Superior temporal gyrus (tissue), 1 donor: ENCODE measurements around the gene NOTCH4.
"Not testable (repeated sequence)": the region's sequence is repeated elsewhere in the genome, so short reads cannot be mapped to it uniquely, and the experiment has no call there.

Experiments
- DNase-seq: peaks from one replicate; pipeline ENCODE4 v3.0.0-alpha.2; 2016; ENCODE audit errors: extremely low spot score

NOTCH4 gene

GRCh38 chr6:32223258-32224235 is at the start of gene NOTCH4:
NOTCH4 (minus strand) TSS chr6:32224067; CDS start chr6:32223928, 139 bp downstream.
- DNase-seq, result no peak

DNA sequence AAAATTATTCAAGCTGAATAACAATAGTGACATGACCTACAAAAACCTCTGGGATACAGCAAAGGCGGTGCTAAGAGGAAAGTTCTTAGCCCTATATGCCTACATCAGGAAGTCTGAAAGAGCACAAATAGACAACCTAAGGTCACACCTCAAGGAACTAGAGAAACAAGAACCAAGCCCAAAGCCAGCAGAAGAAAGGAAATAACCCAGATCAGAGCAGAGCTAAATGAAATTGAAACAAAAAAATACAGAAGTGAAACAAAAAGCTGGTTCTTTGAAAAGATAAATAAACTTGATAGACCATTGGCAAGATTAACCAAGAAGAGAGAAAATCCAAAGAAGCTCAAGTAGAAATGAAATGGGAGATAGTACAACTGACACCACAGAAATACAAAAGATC is 47.6 kb upstream of the NOTCH4 start:
- DNase-seq, result no peak

DNA sequence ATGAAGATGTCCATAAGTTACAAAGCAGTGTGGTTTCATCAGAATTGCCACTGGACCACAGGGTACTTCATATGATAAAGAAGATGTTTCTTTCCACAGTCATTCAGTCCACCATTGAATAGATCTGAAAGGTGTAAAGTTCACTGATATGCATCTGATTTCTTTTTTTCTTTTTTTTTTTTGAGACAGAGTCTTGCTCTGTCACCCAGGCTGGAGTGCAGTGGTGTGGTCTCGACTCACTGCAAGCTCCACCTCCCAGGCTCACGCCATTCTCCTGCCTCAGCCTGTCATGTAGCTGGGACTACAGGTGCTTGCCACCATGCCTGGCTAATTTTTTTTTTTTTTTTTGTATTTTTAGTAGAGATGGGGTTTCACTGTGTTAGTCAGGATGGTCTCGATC is 44.6 kb upstream of the NOTCH4 start:
- DNase-seq, result not testable (repeated sequence)

DNA sequence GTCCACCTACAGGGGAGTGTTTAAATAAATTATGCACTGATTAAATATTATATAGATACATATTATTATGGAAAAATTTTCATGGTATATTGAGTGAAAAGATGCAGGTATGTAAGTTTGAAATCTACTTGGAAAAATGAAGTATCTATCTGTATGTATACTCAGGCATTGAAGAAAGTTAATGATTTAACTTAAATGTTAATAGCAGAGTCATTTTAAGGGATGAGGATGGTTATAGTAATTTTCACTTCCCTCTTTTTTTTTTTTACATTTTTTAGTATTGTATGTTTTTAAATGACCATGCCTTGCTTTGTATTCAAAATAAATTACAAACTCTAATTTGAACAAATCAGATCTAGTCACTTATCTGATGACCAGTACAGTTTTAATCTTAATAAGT is 43.2 kb upstream of the NOTCH4 start:
- DNase-seq, result no peak

GRCh38 chr6:32257262-32257661 is 33.4 kb upstream of the NOTCH4 start:
- DNase-seq, result not testable (repeated sequence)

DNA sequence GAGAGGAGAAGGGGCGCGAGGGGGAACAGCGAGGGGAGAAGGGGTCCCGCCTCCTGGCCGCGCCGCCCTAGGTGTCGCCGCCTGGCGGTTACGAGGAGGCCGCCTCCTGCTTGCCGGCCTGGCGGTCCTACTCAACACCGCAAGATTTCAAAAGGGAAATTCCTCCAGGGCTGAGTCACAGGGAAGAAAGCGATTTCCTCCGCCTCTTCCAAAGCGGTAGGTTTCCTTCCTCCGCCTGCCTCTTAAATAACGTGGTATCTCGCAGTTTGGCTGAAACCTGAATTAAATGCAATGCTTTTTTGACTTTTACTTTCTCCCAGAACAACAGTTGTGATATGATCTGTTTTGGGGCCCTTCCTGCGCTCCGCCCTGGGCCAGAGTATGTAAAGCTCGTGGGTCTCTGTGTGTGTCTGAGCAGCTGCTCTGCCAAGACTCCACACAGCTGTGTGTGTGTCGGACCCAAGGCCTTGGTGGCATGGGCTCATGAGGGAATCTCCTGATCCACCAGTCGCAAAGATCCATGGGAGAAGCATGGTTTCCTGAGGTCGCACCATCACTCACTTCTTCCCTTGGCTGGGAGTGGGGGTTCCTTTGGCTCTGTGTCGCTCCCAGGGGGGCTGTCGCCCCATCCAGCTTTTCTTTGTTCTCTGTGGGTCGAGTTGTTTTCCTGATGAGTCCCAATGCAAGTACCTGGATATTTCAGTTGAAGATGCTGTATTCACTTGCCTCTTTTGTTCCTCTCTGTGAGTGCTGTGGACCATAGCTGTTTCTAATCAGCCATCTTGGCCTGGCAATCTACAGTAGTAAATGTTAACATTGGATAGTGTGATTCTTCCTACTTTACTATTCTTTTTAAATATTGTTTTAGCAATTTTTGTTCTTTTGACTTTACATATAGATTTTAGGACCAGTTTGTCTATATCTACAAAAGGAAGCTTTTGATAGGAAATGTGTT is 31.6 kb upstream of the NOTCH4 start:
- peak; percentile 68 for DNase-seq

DNA sequence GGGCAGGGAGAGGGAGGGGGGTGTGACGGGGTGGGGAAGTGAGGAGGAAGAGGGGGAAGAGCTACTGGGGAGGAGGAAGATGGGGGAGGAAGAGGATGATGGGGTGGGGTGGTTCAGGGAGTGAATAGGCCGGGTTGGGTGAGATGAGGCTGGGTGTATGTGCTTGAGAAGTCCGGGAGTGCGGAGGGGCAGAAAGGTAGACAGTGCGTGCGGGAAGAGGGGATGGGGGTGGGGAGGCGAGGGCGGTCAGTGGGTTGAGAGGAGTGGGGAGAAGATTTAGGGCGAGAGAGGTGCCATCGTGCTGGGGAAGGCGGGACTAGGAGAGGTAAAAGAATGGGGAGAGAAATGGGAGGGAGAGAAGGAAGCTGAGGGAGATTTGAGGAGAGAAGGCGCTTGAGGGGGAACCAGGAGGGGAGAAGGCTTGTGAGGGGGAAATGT is 30.9 kb upstream of the NOTCH4 start:
- DNase-seq, result no peak

DNA sequence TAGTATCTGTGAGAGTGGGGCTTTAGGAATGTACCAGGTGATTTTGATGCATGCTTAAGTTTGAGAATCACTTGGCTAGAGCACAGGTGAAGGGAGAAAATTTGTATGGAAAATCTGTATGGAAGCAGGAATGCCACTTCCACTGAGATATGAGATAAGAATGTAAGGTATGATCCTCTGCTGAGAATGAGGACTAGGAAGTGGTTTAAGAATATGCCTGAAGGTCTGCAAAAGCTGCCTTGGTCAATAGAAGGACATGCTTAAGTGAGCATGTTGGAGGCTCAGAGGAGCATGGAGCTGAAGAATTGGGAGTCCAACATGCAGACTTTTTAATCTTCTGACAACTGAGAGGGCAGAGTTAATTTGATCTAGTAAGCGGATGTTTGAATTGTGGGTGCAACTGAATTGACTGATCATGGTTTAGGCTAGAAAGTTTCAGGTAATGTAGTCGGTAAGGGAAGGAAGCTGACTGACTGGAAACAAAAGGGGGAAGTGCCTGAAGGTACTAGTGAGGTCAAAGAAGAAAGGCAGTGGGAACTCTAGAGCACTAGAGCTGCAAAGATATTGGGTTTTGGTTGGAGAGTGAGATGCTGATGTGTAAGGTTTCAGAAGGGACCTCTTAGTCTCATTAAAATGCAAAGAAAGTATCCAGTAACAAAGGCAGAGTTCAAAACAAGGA is 28.6 kb upstream of the NOTCH4 start:
- DNase-seq, result no peak

GRCh38 chr6:32249262-32249661 is 25.4 kb upstream of the NOTCH4 start:
- no peak for DNase-seq

DNA sequence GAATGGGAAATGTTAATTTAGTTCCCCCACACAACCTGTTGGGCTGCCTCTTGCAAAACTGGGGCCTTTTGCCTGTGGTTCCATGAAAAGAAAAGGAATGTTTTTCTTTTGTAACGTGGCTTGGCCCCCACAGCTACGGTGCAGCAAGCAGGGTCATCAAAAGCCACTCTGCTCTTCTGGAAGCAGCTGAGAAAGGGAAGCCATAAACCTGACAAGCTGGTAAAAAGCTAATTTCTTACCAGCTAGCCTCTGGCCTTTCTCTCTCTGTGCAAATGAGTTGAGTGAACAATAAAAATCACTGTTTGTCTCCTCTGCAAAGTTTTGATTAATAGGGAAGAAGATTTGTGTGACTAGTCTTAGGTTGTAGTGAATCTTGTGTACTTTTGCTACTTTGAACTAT is 23.5 kb upstream of the NOTCH4 start:
- DNase-seq, result no peak

- DNase-seq, result peak; percentile 87
These were observed 21.1 kb upstream of the NOTCH4 start for GRCh38 chr6:32244946-32245398.

DNA sequence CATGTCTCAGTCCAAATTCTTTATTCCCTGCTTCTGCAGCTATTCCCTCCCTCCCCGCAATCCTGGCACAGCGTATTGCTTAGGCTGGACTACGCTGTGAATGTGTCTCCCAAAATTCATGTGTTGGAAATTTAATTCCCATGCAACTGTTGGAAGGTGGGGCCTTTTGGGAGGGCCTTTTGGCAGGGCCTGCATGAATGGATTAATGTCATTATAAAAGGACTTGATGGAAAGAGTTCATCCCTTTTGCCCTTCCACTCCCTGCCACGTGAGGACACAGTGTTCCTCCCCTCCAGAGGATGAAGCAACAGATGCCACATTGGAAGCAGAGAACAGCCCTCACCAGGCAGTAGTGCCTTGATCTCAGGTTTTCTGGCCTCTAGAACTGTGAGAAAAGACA is 20.4 kb upstream of the NOTCH4 start:
- no peak for DNase-seq

- not testable (repeated sequence) for DNase-seq
These were observed 18.5 kb upstream of the NOTCH4 start for GRCh38 chr6:32242318-32242813.

DNA sequence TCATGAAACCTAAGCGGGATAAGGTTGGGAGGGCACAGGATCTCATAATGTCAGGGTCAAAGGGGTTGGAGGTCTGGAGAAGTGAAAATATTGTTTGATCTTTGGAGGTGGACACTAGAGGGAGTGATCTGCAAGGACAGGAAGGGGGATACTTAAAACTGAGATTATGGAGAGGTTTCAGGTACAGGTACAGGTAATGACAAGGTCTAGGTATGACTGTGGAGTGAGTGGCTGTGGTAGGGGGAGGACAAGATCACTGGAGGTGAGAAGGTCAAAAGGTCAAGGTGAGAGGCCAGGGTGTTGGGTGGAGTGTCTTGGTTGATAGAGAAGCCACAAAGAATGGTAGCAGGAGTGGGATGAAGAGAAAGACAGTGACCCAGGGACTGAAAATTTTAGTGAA is 16.8 kb upstream of the NOTCH4 start:
- DNase-seq, result no peak

- DNase-seq, result no peak
These were observed 15.6 kb upstream of the NOTCH4 start for GRCh38 chr6:32239462-32239861.

- no peak for DNase-seq
These were observed 11.1 kb upstream of the NOTCH4 start for GRCh38 chr6:32234934-32235333.

DNA sequence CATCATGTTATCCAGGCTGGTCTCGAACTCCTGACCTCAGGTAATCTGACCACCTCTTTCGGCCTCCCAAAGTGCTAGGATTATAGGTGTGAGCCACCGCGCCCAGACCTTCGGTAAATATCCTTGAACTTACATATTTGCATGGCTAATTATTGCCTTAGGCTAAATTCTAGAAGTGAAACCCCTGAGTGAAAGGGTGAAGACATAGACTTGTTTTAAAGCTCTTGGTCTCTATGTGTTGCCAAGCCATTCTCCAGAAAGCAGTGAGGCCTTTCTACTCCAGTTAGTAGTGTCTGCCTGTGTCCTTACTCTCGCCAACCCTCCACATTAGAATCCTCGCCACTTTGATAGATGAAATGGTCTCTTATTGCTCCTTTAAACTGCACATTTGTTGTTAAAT is 2.6 kb upstream of the NOTCH4 start:
- DNase-seq, result no peak

DNA sequence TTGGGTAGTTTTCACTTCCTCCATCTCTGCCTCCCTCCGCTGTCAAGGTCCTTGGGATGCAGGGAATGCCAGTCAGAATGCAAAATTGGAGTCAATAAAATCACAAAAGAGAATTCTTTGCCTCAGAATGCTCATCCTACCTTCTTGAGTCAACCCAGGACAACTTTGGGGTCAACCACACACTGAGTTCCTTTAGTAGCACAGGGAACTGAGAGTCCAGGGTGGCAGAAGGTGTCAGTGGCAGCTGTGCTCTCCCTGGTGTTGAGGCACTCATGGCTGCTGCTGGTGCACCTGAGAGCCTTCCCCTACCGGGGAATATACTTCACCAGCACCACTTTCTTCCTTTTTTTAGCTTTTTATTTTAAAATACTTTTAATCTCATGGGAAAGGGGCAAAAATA is 829 bp upstream of the NOTCH4 start:
- DNase-seq, result no peak

DNA sequence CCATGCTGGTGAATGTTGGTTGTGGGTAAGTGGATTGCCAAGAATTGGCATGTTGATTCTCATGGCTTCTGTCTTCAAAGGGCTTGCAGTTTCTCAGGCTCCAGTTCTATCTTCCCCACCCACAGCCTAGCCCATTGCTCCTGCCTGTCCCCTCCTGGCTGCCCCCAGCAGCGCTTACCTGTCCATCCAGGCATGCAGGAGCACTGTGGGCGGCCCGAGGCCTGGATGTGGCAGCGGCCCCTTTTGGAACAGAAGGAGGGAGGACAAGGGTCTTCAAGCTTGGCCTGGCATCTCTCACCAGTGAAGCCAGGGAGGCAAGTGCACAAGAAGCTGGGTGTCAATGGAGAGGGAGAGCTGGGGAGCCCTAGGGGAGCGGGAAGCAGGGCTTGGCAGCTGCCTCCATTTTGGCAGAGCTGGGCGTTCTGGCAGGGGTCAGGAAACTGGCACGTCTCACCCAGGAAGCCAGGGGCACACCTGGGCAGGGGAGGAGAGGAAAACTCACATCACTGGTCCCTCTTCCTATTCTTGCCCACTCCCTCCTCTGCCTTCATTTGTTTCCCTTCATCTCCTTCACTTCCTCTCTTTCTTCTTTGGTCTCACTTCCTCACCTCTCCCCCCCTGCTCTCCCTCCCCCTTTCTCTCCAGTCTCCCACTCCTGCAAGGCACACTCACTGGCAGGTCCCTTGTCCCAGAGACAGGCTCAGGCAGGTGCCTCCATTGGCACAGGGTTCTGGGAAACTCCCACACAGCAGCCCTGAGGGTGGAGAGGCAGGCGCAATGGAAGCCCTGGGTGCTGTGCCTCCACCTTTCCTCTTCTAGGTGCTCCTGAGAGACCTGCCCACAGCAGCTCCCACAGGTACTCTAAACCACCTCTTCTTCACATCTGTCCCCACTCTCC is 1.3 kb downstream of the NOTCH4 start:
- no peak for DNase-seq

GRCh38 chr6:32220021-32220420 is 3.8 kb downstream of the NOTCH4 start:
- DNase-seq, result no peak
